HG03460 (cell line): Measurements from ENCODE around the gene RIPK3.
"Not testable (repeated sequence)": the region's sequence is repeated elsewhere in the genome, so short reads cannot be mapped to it uniquely, and the experiment has no call there.

Experiments used
- ATAC-seq: cut with Tn5 transposase; IDR thresholded peaks from one replicate; pipeline ENCODE4 v1.9.1; 2021; ENCODE audit not compliant: unreplicated experiment

Gene RIPK3

DNA sequence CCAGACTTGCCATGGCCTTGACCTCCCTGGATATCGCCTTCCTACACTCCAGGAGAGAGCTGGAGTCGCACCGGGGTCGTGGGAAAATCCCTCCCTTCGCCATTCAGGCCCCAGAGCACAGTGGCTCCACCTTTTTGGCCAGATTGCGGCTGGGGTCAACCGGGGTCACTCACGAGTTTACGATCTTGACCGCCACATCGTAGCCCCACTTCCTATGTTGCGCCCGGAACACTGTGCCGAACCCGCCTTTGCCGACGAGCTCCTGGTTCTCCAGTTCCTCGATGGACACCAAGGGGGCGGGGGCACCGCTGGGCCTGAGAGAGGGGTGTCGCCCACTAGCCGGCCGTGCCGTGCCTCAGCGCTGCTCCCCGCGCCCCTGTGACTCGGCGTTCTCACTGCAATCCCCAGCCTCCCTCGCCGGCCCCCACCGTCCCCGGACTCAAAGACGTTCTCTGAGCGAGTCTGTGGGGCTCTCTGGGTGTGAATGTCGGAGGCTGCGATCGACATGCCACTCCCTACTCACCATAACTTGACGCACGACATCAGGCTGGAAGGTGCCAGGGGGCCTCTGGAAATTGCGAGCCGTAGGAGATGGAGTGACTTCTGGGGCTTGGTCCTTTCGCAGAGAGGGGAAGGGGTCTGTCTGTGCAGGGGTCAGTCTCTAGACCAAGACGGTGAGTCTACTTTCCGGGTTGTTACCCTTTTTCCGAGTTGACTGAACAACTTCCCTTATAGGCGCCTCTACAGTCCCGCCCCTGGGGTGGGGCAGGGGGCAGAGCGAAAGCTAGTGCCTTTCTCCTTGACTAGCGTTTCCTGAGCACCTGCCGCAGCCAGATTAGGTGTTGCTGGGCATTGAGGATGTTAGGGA lies at the start of gene RIPK3:
TSS of gene RIPK3 (minus strand) at position 708 of the 868 bp plus-strand sequence. CDS start at position 543, 165 bp downstream.
- ATAC-seq: peak; percentile 80

DNA sequence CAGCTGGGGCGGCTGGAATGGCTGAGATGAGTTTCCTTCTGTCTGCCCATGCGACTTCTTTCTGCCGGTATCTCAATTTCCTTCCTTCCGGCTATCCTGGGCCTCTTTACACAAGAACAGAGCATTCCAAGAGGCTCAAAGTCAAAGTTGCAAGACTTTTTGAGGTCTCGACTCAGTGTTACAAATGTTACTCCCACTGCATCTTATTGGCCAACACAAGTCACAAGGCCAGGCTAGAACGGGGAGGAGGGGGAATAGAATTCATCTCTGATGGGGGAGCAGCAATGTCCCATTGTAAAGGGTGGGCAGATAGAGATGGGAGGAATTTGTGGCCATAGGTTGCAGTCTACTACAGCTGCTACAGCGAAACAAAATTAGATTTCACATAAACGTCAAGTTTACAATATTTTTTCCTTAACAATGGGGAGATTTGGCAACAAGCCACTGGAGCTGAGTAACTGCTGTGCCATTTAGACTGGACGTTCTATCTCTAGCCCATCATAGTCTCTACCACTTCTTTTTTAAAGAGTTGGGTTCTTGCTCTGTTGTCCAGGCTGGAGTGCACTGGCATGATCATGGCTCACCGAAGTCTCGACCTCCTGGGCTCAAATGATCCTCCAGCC lies 49.5 kb upstream of the RIPK3 start:
- ATAC-seq: no peak

DNA sequence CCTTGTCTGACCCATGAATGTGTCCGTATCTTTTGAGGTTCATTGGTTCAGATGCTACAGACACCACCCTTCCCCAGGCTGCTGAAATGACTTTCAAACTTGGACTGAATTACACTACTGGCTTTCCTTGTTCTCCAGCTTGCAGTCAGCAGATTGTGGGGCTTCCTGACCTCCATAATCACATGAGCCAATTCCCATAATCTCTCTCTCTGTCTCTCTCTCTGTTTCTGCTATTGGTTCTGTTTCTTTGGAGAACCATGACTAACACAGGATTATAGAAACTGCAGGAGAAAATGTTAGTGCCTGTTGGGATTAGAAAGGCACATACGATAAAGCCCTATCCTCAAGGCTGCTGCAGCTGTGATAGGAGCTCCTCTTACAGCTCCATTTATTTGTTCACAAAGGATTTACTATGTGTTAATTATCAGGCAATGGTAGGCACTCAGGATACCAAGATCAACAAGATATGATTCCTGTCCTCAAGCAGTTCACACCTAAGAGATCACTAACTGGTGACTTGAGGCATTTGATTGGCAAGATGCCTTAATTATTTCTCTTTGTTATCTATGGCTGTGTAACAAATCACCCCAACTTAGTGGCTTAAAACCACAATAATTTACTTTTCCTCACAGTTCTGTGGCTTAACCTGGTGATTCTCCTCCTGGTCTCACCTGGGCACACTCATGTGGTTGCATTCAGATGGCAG lies 48.8 kb upstream of the RIPK3 start:
- no peak for ATAC-seq

DNA sequence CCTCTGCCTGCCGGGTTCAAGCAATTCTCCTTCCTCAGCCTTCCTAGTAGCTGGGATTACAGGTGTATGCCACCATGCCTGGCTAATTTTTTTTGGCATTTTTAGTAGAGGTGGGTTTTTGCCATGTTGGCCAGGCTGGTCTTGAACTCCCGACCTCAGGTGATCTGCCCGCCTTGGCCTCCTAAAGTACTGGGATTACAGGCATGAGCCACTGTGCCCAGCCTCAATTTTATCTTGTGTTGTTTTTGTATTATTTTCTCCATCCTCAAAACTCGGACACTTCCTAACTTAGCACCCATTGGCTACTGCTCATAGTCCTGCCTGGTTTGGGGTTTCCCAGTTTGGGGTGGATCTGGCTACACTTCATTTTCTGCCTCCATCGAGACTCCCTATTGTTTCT lies 47.8 kb upstream of the RIPK3 start:
- ATAC-seq: not testable (repeated sequence)

DNA sequence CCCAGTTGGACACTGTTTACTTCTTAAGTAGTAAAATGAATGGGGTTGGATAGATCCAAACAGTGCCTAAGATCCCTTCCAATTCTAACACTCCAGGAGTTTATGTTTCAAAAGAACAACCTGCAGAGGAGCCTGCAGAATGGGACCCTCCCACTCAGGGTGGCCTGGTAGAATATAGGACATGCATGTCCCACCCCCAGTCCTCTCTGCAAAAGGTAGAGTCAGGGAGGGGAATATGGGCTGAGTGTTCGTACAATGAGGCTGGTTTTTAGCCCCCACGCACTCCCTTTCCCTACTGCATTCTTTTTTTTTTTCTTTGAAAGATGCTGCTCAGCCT lies 47.2 kb upstream of the RIPK3 start:
- no peak for ATAC-seq

DNA sequence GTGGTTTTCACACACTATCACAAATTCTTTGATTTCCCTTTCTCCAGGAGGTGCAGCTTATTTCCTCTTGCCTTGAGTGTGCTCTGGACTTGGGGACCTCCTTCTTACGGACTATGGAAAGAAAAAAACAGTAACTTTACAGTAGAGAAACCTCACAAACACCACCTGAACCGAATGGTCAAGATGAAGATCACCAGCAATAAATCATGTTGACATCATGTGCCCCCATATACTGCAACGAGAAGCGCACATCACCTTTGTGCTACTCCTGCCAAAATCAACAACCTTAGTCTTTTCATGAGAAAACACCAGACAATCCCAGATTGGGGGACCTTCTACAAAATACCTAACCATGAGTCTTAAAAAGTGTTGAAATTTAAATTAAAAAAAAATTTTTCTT lies 45.7 kb upstream of the RIPK3 start:
- ATAC-seq: no peak

DNA sequence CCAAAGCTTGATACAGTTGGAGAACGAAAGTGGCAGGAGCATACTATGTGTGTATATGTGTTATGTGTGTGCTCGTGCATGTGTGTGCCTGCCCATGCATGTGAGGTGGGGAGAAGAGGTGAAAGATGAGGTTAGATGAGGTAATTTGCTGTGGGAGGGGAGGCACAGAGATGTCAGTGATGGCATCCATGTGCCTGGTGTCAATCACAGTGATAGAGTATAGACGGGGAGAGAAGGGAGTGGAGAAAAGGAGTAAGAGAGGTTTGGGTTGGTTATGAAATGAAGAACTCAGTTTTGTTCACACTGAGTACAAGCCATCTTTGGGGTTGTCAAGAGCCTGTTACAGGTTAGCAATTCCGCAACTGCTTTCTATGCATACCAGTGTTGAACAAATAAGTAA lies 44.4 kb upstream of the RIPK3 start:
- ATAC-seq: no peak

DNA sequence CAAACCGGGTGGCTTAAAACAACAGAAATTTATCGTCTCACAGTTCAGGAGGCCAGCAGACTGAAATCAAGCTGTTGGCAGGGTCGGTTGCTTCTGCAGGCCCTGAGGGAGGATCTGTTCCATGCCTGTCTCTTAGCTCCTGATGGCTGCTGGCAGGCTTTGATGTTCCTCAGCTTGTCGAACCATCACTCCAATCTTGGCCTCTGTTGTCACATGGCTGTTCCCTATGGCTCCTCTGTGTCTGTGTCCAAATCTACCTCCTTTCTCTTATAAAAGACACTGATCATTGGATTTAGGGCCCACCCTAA lies 42.2 kb upstream of the RIPK3 start:
- ATAC-seq: no peak

DNA sequence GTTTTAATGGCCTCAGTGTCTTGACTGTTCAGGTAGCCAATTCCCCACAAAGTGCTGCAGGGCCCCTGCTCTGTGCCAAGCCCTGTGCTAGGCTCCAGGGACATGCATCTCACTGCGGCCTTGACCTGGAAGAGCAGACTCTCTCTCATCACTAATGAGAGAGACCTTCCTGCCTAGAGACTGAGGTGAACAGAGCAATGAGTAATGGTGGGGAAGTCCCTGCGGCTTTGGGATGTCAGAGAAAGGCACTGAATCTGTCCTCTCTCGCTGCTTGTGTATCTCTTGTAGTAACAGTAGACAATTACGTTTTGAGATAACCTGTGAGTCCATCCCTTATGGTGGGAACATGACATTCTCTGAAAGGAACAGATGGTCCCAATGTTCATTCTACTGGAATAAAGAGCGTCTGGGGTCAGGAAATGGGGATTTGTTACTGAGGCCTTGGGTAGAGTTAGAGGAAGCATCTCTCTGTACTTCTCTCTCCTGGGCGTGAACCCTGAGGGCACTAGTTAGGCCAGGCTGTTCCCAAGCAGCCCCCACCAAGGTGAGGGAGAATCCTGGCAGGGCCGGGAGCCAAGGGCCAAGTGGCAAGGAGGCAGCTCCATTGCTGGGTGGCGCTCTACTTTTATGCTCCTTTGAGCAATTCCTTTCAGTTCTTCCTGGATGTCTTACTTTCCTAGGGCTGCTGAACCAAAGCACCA lies 41.7 kb upstream of the RIPK3 start:
- no peak for ATAC-seq

DNA sequence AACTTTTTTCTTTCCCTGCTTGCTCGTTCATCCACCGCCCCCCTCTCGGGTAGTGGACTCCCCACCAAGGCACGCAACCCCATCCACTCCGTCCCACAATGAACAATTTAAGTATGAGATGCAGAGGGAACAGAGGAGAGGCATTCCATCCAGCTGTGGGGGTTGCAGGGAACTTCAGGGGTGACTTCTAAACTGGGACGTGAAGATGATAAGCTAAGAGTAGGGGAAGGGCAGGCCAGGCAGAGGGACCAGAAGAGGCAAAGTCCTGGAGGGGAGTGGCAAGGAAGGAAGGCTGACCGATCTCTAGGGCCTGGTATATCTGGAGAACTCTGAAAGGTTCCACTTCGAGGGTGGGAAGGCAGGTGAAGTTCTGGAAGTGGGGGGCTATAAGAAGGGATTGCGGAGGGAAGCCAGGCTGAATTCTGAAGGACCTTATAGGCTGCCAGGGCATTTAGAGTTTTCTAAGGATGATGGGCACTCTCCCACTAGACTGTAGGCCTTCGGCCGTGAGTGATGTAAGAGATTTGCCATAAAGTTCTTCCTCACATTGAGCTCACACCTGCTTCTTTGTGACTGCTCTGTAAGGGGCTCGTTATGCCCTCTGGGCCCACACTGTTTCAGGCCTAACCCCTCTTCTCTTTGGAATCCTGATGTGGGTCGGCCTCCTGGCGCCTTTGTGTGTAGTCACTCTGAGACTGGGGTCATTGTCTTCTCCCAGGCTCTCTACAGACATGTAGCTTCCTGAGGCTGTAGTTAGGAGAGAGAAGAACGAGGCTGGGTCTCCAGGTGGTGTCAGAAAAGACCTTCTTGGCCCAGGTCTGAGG lies 40.3 kb upstream of the RIPK3 start:
- ATAC-seq: no peak

DNA sequence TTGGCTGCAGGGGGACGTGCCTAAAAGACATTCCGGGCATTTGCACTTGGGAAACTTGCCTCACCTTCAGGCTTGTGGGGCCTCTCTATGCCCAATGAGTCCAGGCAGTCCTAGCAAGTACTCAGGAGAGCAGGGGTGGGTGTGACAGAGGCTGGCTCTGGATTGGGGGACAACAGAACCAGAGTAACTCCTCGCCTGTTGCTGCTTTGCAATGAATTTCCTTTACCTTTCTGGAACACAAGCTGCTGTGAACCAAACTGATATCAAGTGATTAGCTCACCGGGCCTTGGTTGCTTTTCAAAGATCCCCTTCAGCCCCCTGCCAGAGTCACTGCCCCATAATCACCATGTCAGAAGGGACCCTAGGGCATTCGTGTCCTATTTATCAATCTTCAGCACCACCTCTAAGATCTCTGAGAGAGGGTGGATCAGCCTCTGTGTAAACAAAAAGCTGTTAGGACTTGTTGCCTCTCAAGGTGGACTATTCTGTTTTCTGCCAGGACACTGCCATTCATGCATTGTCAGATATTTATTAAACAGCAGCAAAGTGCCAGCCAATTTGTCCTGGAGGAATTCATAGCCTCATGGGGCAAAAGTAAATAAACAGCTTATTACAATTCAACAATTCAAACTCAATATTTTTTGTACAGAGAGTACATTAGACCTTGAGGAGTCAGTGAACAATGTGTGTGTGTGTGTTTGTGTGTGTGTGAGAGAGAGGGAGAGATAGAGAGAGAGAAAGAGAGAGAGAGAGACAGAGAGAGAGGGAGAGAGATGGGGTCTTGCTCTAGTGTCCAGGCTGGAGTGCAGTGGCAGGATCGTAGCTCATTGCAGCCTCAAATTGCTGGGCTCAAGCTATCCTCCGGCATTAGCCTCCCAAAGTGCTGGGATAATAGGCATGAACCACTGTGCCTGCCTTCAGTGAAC lies 39.5 kb upstream of the RIPK3 start:
- no peak for ATAC-seq

DNA sequence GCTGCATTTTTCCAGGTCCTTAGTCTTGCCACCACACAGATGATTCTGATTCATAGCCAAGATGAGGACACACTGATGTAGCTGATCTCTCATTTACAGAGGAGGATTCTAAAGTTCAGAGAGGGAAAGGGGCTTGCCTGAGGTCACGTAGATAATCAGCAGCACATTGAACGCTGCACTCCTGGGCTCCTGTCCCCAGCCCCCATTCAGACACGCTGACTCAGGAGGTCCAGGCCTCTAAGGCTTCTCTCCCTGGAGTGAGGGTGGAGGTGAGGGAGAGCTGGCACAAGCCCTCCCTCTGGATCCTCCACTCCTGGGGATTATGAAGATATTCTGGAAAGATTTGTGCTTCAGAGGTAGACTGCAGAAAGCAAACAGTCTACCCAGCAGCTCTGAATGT lies 38.5 kb upstream of the RIPK3 start:
- ATAC-seq: no peak

DNA sequence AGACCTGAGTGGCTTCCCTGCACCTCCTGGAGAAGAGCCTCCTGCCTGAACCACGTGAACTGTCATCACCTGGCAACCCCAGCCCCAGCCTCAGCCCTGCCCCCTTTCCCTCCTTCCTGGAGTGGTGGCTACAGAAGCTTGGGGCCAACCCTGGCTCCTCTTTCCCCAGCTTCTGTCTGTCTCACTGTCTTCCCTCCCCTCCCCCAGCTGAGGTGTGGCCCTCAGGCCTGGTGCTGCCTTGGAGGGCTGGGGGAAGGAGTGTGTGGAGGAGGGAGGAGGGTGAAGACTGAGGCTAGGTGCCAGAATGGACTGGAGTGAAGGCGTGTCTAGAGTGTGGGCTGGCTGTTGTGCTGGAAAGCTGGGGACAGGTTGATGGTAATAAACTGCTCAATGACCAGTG lies 37.9 kb upstream of the RIPK3 start:
- no peak for ATAC-seq

DNA sequence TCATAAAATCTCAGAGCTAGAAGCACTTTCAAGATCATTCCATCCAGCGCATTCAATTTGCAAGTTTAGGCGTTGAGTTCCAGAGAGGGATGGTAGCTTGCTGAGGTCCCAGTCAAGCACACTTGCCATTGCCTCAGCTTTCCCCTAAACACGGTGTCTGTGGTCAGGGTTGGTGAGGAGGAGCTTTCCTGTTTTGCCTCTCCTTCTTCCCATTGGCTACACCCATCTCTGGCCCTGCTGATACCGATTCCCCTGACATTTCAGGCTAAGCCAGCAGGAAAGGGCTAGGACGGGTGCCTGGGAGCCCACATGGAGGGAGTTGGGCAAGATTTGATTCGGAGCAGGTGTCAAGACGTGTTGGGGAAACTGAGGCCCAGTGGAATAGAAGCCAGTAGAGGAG lies 37.3 kb upstream of the RIPK3 start:
- ATAC-seq: no peak

DNA sequence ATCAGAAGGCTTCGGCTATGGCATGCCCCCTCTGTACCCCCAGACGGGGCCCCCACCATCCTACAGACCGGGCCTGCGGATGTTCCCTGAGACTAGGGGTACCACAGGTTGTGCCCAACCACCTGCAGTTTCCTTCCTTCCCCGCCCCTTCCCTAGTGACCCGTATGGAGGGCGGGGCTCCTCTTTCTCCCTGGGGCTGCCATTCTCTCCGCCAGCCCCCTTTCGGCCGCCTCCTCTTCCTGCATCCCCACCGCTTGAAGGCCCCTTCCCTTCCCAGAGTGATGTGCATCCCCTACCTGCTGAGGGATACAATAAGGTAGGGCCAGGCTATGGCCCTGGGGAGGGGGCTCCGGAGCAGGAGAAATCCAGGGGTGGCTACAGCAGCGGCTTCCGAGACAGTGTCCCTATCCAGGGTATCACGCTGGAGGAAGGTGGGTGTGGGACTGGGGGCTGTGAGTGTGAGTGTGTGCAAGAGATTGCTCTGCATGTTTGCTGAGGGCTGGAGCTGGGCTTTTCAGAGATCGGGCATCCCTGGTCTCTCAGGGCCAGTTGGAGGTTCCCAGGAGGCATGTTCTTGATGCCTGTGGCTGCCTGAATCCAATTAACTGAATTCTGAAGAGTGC lies 36.8 kb upstream of the RIPK3 start:
- ATAC-seq: no peak

DNA sequence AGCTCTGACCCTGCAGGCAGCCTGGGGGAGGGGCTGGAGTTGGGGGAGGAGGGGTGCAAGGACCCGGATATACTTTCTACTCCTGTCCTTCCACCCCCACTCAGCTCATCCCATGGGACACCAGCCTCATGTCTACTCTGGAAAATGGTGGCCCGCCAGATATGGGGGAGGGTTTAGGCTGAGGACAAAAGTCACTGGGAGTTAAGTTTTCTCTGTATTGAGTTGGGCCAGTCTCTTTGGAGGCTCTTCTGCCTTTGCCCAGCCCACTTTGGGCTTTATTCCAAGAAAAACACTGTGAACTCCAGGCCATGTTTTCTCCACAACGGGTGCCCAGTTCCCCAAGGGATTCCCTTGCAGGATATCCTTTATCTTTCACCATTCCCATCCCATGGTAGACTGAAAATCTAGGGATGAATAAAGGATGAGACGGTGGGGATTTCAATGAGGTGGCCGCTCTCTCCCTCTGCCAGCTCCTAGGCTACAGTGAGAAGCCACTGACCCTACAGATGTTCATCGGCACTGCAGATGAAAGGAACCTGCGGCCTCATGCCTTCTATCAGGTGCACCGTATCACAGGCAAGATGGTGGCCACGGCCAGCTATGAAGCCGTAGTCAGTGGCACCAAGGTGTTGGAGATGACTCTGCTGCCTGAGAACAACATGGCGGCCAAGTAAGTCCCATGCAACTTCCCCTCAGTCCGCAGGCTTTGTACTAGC lies 33.1 kb upstream of the RIPK3 start:
- no peak for ATAC-seq

DNA sequence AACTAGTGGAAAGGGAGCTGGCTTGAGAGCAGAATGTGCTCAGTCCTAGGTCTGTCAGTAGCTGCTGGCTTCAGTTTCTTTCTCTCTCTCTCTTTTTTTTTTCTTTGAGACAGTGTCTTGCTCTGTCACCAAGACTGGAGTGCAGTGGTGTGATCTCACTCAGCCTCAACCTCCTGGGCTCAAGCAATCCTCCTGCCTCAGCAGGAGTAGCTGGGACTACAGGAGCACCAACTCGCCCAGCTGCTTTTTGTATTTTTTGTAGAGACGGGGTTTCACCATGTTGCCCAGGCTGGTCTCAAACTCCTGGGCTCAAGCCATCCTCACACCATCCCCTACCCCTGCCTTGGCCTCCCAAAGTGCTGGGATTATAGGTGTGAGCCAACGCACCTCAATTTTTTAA lies 31.8 kb upstream of the RIPK3 start:
- ATAC-seq: not testable (repeated sequence)

DNA sequence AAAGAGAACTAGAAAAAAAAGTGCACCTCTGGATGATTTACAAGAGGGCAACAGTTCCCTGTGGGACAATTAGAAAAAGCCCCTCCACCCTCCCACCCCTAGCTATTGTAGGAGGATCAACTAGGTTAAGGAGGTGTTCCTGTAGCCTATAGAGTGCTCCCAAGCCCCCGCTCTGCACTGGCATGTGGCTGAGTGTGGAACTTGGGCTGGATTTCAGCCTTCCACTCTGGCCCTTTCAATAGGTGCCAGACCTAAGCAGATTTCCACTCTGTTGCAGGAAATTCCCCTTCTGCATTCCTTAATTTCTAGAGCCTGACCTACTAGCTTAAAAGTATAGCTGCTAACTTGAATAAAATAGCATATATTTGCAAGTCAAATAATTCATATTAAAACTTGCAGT lies 31.0 kb upstream of the RIPK3 start:
- ATAC-seq: no peak
